Measurements from ENCODE around the gene GRAMD4.

DNA sequence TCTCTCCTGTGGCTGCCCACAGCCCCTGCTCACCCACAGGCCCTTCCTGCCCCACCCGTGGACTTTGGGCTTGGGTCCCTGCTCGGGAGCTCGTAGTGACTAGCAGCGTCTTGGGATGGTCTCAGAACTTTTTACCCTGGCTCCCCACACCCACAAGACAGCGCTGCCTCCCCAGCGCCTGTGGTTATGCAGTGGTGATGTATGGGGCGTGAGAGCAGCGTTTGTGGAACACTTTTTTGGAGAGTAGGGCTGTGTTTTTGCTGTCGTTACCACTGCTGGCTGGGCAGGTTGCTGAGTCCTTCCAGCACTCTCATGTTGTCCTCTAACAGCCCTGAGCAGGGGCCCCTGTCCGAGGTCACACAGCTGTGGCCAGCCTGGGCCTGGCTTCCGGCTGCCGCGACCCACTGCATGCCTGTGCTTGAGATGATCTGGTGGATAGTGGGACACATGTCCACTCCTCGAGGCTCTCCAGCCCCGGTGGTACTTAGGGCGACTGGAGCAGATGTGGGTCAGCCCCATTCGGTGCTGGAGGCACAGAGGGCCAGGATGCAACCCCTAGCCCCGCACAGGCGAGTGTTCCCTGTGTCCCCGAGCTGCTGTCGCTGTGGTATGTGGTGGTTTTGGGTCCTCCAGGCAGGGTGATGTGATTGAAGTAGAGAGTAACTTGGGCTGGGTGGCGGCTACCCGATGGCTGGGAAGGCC lies 7.1 kb upstream of the GRAMD4 start:
- TF ChIP-seq GATA3 (IDR thresholded peaks at IDR 0.05; ENCODE audit: low read depth, low read length) (no peak), GATA2 (IDR thresholded peaks at IDR 0.05; ENCODE audit: low read depth, low read length) (peak; percentile 77)

Data from SH-SY5Y (cell line).